ENCODE measurements around the gene ANKRD34B.
"Not testable (repeated sequence)": the region's sequence is repeated elsewhere in the genome, so short reads cannot be mapped to it uniquely, and the experiment has no call there.

The ANKRD34B gene

GRCh38 chr5:80569961-80570786, at the start of gene ANKRD34B:
TSS of gene ANKRD34B (minus strand) at chr5:80570280. CDS start at chr5:80560019, 10,261 bp downstream.
- DNase-seq = no peak

DNA sequence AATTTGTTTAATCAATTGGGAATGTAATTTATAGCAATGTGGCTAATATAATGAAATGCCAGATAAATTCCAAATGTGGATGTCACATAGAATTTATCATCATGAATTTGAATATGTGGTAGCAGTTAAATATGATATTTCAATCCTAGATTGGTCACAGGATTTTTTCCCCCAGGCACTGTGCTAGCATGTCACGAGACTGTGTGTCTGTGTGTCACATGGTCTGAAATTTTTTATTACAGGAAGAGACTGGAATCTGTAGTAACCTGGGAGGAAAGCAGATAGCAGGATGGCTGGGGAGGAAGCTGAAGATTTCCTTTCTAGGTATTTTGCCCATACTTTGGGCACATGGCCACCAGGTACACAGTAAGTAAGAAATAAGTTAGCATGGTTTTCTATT, 49.0 kb upstream of the ANKRD34B start:
- DNase-seq = no peak

DNA sequence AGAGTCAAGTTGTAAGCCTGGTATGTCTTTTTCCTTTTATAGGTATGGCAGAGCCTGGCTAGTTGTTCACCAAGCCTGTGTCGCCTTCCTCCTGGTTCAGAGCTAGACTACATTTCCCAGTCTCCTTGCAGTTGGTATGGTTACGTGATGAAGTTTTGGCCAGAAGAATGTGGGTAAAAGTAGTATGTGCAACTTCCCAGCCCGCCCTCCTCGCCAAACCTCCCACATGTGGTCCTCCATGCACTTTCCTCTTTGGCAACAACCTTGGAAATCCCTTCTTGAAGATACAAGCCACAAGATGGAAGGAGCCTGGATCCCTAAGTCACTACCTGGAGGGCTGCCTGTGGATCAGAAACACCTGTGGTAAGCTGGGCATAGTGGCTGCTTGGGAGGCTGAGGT, 48.4 kb upstream of the ANKRD34B start:
- DNase-seq = no peak

- no peak for DNase-seq
Measured at GRCh38 chr5:80615266-80615914, 45.3 kb upstream of the ANKRD34B start.

GRCh38 chr5:80609692-80610091, 39.6 kb upstream of the ANKRD34B start:
- DNase-seq = no peak

- DNase-seq = no peak
Measured at GRCh38 chr5:80608731-80609130, 38.7 kb upstream of the ANKRD34B start.

- DNase-seq = no peak
Measured at GRCh38 chr5:80607832-80608231, 37.8 kb upstream of the ANKRD34B start.

DNA sequence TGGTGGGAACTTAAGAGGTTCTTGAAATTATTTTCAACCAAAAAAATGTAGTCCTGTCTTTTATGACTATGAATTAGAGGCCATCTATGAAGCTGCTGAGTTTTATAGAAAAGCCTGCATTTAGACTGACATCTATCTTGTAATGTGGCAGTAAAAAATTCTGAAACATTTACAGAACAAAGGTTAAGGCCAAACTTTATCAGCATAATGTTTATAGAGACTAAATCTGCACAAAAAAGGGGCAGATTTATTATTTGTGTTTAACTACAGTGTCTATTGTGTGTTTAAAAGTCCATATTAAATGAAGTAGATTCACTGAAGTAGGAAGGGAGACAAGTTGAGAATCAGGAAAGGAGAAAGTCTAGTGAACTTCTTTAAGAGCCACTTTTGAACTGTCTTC, 37.3 kb upstream of the ANKRD34B start:
- no peak for DNase-seq

GRCh38 chr5:80600943-80601693, 31.0 kb upstream of the ANKRD34B start:
- DNase-seq = no peak

DNA sequence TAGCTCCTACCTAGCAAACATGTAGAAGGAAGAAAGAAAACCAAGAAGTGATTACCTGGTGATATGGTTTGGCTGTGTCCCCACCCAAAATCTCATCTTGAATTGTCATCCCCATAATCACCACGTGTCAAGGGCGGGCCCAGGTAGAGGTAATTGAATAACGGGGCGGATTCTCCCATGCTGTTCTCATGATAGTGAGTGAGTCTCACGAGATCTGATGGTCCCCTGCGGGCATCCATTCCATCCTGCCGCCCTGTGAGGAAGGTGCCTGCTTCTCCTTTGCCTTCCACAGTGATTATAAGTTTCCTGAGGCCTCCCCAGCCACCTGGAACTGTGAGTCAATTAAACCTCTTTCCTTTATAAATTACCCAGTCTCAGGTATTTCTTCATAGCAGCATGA, 27.4 kb upstream of the ANKRD34B start:
- no peak for DNase-seq

DNA sequence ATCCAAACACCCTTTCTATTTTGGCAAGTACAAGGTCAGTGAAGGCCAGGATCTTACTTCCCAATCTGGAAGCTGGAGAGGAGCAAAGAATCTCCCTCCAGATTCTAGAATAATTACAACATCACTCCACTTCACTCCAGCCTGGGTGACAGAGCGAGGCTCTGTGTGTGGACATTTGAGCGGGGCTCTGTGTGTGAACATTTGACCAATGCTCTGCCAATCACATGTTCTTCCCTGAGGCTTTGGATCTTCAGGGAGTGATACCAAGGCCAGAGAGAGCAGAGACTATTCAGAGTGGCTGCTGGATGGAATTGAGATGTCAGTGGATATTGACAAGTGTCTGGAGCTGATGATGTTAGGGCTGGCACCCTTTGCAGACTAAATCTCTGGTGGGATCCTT, 24.7 kb upstream of the ANKRD34B start:
- DNase-seq = no peak

GRCh38 chr5:80592761-80593160, 22.7 kb upstream of the ANKRD34B start:
- DNase-seq = no peak

- DNase-seq = no peak
Measured at GRCh38 chr5:80592105-80592504, 22.0 kb upstream of the ANKRD34B start.

DNA sequence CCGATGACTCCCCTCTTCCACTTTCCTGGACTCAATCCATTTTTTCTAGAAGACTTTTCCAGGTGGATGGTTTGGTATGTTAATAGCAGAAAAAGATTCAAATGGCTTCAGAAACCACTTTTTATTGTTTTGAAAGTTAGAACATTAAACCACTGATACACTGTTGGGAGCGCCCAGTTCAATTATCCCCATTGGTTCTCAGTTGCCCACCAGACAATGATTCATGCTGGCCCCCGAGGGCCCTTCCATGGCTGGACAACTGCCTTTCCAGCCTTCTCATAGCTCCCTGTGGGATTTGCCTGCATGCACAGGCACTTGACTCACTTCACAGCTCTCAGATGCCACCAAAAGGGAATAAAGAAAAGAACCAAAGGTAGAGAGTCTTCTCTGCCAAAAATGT, 21.3 kb upstream of the ANKRD34B start:
- no peak for DNase-seq

GRCh38 chr5:80590766-80591165, 20.7 kb upstream of the ANKRD34B start:
- DNase-seq = no peak

GRCh38 chr5:80588858-80589540, 18.9 kb upstream of the ANKRD34B start:
- DNase-seq = no peak

DNA sequence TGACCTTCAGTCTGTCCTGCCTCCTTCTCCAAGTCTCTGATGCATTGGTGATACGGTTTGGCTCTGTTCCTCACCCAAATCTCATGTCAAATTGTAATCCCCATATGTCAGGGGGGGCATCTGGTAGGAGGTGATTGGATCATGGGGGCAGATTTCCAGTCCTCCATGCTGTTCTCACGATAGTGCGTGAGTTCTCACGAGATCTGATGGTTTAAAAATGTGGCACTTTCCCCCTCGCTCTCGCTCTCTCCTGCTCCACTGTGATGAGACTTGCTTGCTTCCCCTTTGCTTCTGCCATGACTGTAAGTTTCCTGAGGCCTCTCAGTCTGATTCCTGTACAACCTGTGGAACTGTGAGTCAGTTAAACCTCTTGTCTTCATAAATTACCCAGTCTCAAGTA, 14.7 kb upstream of the ANKRD34B start:
- no peak for DNase-seq

DNA sequence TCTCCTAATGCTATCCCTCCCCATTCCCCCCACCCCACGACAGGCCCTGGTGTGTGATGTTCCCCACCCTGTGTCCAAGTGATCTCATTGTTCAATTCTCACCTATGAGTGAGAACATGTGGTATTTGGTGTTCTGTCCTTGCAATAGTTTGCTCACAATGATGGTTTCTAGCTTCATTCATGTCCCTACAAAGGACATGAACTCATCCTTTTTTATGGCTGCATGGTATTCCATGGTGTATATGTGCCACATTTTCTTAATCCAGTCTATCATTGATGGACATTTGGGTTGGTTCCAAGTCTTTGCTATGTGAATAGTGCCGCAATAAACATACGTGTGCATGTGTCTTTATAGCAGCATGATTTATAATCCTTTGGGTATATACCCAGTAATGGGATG, 10.2 kb upstream of the ANKRD34B start:
- DNase-seq = not testable (repeated sequence)

GRCh38 chr5:80579050-80579449, 9.0 kb upstream of the ANKRD34B start:
- DNase-seq = no peak

- DNase-seq = no peak
Measured at GRCh38 chr5:80577707-80578106, 7.6 kb upstream of the ANKRD34B start.

- DNase-seq = no peak
Measured at GRCh38 chr5:80576383-80576782, 6.3 kb upstream of the ANKRD34B start.

DNA sequence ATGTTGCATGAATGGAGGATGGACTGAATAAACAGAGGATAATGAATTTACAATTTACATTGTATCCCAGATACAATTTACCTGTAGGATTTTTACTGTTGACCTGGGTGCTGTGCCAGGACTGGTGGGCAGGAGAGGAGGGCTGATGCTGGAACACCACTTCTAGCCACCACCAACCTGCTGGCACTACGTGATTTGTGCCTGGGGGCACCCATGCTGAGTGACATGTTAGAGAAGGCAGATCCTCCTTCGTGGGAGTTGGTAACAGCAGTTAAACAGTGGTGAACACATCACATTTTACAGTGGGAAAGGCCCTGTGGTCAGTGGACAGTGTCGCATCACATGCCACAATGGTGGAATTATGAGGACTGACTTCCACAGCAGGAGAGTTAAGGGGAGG, 3.0 kb upstream of the ANKRD34B start:
- DNase-seq = no peak
